ENCODE data around the gene TOLLIP.

GRCh38 chr11:1232021-1232882, 77.2 kb downstream of the TOLLIP start:
- TF ChIP-seq, protein P1, sequence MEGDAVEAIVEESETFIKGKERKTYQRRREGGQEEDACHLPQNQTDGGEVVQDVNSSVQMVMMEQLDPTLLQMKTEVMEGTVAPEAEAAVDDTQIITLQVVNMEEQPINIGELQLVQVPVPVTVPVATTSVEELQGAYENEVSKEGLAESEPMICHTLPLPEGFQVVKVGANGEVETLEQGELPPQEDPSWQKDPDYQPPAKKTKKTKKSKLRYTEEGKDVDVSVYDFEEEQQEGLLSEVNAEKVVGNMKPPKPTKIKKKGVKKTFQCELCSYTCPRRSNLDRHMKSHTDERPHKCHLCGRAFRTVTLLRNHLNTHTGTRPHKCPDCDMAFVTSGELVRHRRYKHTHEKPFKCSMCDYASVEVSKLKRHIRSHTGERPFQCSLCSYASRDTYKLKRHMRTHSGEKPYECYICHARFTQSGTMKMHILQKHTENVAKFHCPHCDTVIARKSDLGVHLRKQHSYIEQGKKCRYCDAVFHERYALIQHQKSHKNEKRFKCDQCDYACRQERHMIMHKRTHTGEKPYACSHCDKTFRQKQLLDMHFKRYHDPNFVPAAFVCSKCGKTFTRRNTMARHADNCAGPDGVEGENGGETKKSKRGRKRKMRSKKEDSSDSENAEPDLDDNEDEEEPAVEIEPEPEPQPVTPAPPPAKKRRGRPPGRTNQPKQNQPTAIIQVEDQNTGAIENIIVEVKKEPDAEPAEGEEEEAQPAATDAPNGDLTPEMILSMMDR (conservative IDR thresholded peaks at IDR 0.05) = no peak
- no peak for TF ChIP-seq EZH2 (IDR thresholded peaks at IDR 0.05; ENCODE audit: low read depth)
